Measurements from ENCODE around the gene TSGA10IP.
A peak's percentile ranks its signal among the peaks of the same experiment; 100 is the strongest.

Gene TSGA10IP

DNA sequence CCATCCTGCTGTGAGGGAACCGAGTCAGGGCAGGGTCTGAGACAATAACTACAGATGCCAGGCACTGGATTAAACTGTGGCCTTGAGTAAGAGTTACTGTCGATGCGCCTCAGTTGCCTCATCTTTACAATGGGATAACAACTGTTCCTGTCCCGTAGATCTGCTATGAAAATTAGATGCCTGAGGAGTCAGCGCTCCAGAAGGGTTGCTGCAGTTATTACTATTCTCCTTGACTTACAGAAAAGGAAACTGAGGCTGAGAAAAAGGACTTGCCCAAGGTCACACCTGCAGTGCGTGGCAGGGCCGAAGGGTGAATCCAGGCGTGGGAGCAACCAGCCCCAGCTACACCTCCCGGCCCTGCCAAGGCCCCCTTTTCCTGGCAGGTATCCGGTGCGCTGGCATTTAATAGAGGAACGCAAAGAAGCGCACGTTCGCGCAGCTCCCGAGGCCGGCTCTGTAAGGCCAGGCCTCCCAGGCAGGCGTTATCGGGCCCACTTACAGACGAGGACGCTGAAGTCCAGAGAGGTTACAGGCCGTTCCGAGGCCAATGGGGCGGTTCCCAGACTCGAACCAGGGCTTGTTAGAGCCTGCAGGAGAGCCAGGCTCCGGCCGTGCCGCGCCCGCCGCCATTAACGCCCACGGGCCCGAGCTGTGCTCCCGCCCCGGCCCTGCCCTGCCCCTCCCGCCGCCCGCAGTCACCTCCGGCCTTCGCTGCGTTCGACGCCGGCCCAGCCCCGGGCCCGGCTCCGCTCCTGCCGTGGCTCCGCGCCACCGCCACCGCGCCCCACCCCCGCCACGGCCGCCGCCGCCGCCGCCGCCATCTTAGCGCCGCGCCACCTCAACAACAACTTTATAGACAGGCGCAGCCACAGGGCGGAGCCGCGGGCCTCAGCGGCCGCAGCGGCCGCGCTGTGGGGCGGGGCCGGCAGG, 26.8 kb upstream of the TSGA10IP start, which contains the start of gene C11orf68:
TSS of gene C11orf68 (minus strand) at position 852 of the 930 bp plus-strand sequence. CDS start at position 821, 31 bp downstream.
- no peak for DNase-seq

DNA sequence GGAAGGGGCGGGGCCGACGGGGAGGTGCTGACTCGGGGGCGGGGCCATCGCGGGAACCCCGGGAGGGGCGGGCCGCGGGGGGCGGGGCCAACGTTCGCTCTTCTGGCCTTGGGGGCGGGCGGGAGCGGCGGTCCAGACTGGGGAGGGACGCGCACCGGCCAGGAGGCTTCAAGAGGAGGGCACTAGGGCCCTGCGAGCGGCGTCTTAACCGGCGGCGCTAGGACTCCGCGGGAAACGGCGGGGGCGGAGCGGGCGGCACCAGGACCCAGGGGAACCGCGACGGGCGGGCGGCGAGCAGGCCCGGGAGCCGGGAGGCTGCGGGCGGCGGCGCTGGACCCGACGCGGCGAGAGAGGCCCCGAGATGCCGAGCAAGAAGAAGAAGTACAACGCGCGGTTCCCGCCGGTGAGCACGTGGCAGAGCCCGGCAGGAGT, 26.1 kb upstream of the TSGA10IP start, which contains the start of gene DRAP1:
TSS of gene DRAP1 (plus strand) at position 286 of the 432 bp plus-strand sequence. CDS start at position 362, 76 bp downstream.
- peak; percentile 98 for DNase-seq

DNA sequence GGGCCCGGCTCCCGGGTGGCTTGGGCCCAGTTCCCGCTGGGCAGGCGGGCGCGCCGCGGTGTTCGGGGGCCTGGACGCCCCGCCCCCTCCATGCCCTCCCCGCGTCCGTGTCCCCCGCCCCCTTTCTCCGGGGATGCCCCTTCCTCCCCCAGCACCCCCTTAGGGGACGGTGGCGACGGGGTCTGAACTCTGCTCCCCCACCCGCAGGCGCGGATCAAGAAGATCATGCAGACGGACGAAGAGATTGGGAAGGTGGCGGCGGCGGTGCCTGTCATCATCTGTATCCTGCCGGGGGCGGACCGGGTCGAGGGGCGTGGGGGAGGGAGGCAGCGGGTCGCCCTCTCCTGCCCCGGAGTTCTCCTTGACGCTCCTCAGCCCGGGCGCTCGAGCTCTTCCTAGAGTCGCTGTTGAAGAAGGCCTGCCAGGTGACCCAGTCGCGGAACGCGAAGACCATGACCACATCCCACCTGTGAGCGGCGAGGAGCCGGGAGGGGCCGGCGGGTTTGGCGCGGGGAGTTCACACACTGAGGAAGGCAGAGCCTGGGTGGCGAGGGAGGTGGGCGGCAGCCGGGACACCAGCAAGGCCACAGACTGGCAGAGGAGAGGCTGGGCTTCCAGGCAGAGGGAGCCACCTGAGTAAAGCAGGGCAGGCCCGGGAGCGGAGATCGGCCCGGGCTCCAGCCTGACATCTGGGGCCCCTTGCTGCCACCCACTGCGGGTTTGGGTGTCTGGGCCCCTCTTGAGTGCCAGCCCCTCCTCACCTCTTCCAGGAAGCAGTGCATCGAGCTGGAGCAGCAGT, 25.5 kb upstream of the TSGA10IP start:
- no peak for DNase-seq

DNA sequence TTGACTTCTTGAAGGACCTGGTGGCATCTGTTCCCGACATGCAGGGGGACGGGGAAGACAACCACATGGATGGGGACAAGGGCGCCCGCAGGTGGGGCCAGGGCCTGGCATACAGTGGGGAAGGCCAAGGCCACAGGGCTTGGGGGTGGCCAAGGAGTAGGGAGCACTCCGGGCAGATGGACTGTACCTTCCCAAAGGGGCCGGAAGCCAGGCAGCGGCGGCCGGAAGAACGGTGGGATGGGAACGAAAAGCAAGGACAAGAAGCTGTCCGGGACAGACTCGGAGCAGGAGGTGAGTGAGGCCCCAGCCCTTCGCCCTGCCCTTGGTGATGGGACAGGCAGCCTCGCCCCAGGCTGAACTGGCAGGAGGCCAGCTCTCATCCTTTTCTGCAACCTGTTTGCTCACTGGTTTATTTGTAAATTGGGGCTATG, 24.9 kb upstream of the TSGA10IP start:
- no peak for DNase-seq

DNA sequence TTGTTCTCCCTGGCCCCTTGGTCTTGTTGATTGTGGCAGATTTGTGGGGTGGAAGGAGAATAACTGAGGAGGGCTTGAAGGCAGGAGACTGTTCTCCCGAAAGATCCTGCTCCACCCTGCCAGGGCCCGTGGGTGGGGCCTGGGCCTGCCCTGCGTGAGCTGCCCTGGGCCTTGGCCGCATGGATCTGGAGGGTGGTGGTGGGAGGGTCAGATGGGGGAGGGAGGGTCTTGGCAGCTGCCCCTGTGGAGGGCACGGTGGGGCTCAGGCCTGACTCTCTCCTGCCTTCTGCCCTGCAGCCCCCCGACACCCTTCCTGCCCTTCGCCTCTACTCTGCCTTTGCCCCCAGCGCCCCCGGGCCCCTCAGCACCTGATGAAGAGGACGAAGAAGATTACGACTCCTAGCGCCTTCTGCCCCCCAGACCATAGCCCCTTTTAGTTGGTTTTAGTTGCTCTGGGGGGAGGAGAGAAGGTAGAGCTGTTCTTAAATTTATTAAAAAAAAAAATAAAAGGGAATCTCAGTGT, 24.2 kb upstream of the TSGA10IP start:
- no peak for DNase-seq

- no peak for DNase-seq
Observed at GRCh38 chr11:65921876-65922275, 23.4 kb upstream of the TSGA10IP start.

DNA sequence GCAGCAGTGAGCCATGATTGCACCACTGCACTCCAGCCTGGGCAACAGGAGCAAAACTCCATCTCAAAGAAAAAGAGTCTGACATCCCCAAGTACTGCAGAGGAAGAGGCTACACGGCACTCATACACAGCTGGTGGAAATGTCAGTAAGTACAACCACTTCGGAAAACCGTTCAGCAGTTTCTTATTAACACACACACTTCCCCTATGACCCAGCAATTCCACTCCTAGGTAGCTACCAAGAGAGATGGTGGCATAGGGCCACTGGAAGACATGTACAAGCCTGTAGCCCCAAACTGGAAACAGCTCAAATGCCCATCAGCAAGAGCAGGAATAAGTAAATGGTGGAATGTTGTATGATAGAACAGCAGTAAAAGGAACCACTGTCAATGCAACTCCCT, 22.7 kb upstream of the TSGA10IP start:
- DNase-seq: no peak

GRCh38 chr11:65925397-65925796, 19.9 kb upstream of the TSGA10IP start:
- DNase-seq: no peak

GRCh38 chr11:65927904-65928397, 17.3 kb upstream of the TSGA10IP start:
- no peak for DNase-seq

DNA sequence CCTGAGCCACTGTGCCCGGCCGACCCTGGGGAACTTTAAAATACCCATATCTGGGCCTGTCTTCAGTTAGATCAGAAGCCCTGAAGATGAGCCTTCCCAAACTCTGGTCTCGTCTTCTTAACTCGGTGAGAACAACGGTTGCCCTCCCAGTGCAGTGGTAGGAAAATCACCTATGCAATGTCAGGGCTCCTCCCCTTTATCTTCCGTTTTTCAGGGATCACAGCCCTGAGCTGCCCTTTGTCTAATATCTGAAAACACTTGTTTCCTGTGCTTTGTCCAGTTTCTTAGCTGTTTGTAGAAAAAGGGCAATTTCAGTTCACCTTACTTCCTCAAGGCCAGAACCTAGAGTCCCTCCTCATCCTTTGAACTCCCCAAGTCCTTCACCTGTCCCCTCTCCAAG, 16.6 kb upstream of the TSGA10IP start:
- no peak for DNase-seq

DNA sequence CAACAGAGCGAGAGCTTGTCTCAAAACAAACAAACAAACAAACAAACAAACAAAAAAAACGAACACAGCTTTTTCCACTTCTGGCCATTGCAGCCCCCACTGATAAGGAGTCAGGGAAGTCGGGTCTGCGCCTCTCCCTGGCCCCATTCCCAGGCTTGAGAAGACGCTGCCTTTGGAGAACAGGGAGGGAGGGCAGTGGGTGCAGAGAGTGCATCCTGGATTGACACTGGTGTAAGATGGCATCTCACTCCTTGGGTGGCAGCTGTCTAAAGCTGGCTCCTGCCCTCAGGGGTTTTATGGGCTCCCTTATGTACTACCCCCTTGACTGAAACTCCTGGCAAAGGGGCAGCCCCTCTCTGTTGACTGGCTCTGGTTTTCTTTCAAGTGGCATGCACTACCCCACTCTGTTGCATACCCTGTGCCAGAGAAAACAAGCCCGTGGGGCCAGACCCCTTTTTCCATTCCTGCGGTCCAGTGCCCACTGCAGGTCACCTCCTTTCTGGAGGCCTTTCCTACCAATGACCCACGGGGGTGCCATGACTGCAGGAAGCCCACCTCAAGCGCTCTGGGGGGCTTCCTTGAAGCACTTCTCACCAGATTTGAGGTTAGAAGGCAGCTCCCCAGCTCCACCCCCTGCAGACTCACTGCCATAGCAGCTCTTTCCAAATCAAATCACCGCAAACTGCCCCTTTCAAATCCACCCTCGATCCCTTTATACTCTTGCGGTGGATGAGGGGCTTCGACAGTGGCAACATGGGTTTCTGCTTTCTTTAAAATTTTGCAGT, 13.3 kb upstream of the TSGA10IP start:
- no peak for DNase-seq

DNA sequence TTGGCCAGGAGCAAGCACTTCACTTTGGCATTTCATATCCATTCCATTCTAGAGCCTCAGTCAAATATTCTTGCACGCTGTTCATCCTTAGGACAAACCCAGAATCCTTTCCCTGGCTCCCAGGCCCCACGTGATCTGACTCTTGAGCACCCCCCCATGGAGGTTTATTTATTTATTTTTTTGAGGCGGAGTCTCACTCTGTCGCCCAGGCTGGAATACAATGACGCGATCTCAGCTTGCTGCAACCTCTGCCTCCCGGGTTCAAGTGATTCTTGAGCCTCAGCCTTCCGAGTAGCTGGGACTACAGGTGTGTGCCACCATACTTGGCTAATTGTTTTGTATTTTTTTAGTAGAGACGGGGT, 12.7 kb upstream of the TSGA10IP start:
- no peak for DNase-seq

DNA sequence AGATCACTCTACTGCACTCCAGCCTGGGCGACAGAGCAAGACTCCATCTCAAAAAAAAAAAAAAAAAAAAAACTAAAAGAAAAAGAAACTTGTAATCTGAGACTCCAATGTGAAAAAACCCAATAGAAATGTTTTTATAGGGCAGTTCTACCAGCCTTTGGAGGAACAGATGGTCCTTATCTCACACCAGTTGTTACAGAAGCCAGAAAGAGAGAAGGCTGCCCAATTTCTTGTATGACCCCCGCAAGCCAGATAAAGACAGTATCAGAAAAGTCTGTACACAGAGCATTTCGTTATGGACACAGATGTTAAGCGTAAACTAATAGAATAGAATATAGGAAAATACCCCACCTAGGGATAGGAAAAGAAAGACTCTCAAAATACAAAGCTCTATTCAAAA, 11.3 kb upstream of the TSGA10IP start:
- DNase-seq: no peak

GRCh38 chr11:65937766-65938165, 7.5 kb upstream of the TSGA10IP start:
- no peak for DNase-seq

DNA sequence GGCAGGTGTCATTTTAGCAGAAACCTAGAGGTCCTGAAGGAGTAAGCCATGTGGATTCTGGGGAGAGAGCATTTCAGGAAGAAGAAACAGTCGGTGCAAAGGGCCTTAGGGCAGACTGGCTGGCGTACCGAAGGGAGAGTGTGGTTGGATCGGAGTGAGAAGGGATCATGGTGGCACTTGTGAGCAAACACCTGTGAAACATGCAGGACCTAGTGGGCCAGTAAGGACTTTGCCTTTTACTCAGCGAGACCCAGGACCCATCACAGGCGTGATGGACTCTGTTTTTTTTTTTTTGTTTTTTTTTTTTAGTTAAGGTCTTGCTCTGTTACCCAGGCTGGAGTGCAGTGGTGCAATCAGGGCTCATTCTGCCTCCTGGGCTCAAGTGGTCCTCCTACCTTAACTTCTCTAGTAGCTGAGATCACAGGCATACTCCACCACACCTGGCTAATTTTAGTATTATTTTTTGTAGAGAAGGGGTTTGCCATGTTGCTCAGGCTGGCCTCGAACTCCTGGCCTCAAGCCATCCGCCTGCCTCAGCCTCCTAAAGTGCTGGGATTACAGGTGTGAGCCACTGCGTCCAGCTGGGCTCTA, 3.5 kb upstream of the TSGA10IP start:
- no peak for DNase-seq

GRCh38 chr11:65942531-65942930, 2.7 kb upstream of the TSGA10IP start:
- DNase-seq: no peak

- no peak for DNase-seq
Observed at GRCh38 chr11:65944191-65944590, 1.1 kb upstream of the TSGA10IP start.

- DNase-seq: no peak
Observed at GRCh38 chr11:65944767-65945166, 513 bp upstream of the TSGA10IP start.

- DNase-seq: no peak
Observed at GRCh38 chr11:65945941-65946558, 770 bp downstream of the TSGA10IP start.

DNA sequence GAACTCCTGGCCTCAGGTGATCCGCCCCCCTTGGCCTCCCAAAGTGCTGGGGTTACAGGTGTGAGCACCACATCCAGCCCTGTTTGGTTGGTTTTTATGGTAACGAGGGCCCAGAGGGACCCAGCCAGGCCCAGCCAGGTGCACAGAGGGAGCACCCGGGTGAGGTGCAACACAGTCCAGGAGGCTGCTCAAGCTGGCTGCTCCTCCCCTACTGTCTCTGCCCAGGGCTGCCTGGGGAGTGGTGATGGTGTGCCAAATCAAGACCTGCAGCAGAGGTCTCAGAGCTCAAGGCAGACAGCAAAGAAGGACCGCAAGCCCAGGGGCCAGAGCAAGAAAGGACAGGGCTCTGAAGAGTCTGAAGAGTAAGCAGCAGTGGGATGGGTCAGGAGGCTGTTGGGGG, 1.4 kb downstream of the TSGA10IP start:
- no peak for DNase-seq

GRCh38 chr11:65947133-65947532, 1.9 kb downstream of the TSGA10IP start:
- no peak for DNase-seq
